Prostate gland (tissue), 2 donors: ENCODE data around the gene PSMB9. TPM values are rescaled to one million over a fixed set of nuclear protein-coding genes. Genes with fewer than 3 reads are reported as not detected.

ENCODE experiments used
- DNase-seq: peaks from one replicate; pipeline ENCODE4 v3.0.0-alpha.2; 2019; ENCODE audit warnings: low spot score
- H3K27ac ChIP-seq, 2 donors: fragments of 200-600 bp; sonication (generic); 2 replicates each; pipeline ENCODE4 v1.5.1; 2017 to 2019
- H3K27me3 ChIP-seq: fragments of 200-600 bp; sonication (generic); replicated peaks from 2 replicates; pipeline ENCODE4 v1.5.1; 2019; ENCODE audit not compliant: insufficient read depth
- H3K36me3 ChIP-seq, 2 donors: fragments of 200-600 bp; sonication (generic); 1 replicate in 1 of 2; 2 replicates in 1 of 2; pipeline versions ENCODE4 v1.5.1 to v1.8.1; 2017 to 2019
- H3K4me1 ChIP-seq: fragments of 200-600 bp; sonication (generic); replicated peaks from 2 replicates; pipeline ENCODE4 v1.5.1; 2019
- H3K4me3 ChIP-seq, 2 donors: fragments of 200-600 bp; sonication (generic); 2 replicates each; pipeline ENCODE4 v1.5.1; 2017 to 2019
- H3K9me3 ChIP-seq: fragments of 200-600 bp; sonication (generic); 2 replicates; pipeline ENCODE4 v1.5.1; 2017
- CTCF ChIP-seq, 4 experiments: fragments of 200-600 bp in 2 of 4; fragments of 450-650 bp in 2 of 4; sonication (generic) in 2 of 4; IDR thresholded peaks; 1 replicate in 3 of 4; 2 replicates in 1 of 4; pipeline ENCODE4 v1.5.1; 2016 to 2019; ENCODE audit warnings: antibody characterized with exemption in 4 of 4, mild to moderate bottlenecking in 2 of 4, moderate library complexity in 2 of 4
- POLR2A ChIP-seq: fragments of 450-650 bp; IDR thresholded peaks from one replicate; pipeline ENCODE4 v1.6.1; 2016; ENCODE audit warnings: antibody characterized with exemption, mild to moderate bottlenecking
- POLR2AphosphoS5 ChIP-seq: sonication (generic); formaldehyde crosslinking; IDR thresholded peaks from one replicate; pipeline ENCODE4 v1.6.1; 2017; ENCODE audit warnings: antibody characterized with exemption
- whole genome bisulfite sequencing: methylation state at CpG from one replicate; pipeline ENCODE4 v1.1.5; 2018; 5-methylcytosine and 5-hydroxymethylcytosine counted together
- intact Hi-C: fragments of 100-400 bp; cut with DNase I; formaldehyde crosslinking; loops from one replicate; pipeline ENCODE4 v1.14.2; 2022
- total RNA-seq, 2 donors: library from RNA; depleted of rRNA; stranded (reverse); fragments of >200 nt; gene quantifications; one replicate each; pipeline ENCODE4 v1.1.0, GENCODE V29; 2016

The PSMB9 gene
- total RNA-seq, 2 donors from 2014 or later: 22.4 to 27.7 TPM

- no peaks in the 10 kb centered on the region for H3K9me3 ChIP-seq
- no peak overlapping the region for H3K27ac ChIP-seq
- no peaks in the 10 kb centered on the region for H3K27me3 ChIP-seq
- DNase-seq: no peak
- H3K4me3 ChIP-seq: no peak overlapping the region
- 82% methylated on average over 5 of the region's 5 CpGs for WGBS
- TF ChIP-seq POLR2A (no peak), CTCF (IDR thresholded peaks at IDR 0.05) (no peak), POLR2AphosphoS5 (no peak)
- intact Hi-C loops: no loop called here
- H3K36me3 ChIP-seq: no peaks in the 10 kb centered on the region
- H3K4me1 ChIP-seq: peaks cover 3% of the 10 kb centered on the region
Measured at GRCh38 chr6:32858194-32858593, 4.2 kb downstream of the PSMB9 start.

- Histone ChIP-seq H3K9me3 (no peaks in the 10 kb centered on the region), H3K27me3 (no peaks in the 10 kb centered on the region), H3K27ac (peak overlapping the region in 1 of 2 donors; percentile 9), H3K4me1 (no peaks in the 10 kb centered on the region), H3K36me3 (no peaks in the 10 kb centered on the region), H3K4me3 (no peak overlapping the region)
- no peak for DNase-seq
- intact Hi-C loops: loop anchor here (10.0 kb wide), 1 partner anchor 446 kb away; no protein-coding TSS in a partner anchor
- TF ChIP-seq POLR2A (no peak), POLR2AphosphoS5 (no peak), CTCF (IDR thresholded peaks at IDR 0.05) (no peak)
- 91% methylated on average over 1 of the region's 1 CpG for WGBS
Measured at GRCh38 chr6:32860674-32861073, 6.7 kb downstream of the PSMB9 start.

GRCh38 chr6:32862725-32863124 is 8.7 kb downstream of the PSMB9 start:
- Histone ChIP-seq H3K27ac (no peak overlapping the region), H3K36me3 (no peaks in the 10 kb centered on the region), H3K4me1 (no peaks in the 10 kb centered on the region), H3K4me3 (no peak overlapping the region), H3K9me3 (no peaks in the 10 kb centered on the region), H3K27me3 (no peaks in the 10 kb centered on the region)
- 79% methylated on average over 3 of the region's 3 CpGs for WGBS
- TF ChIP-seq POLR2AphosphoS5 (no peak), CTCF (IDR thresholded peaks at IDR 0.05) (no peak), POLR2A (no peak)
- no peak for DNase-seq
- intact Hi-C loops: loop anchor here (10.0 kb wide), 1 partner anchor 448 kb away; no protein-coding TSS in a partner anchor

GRCh38 chr6:32865724-32866443 is 11.9 kb downstream of the PSMB9 start:
- no peak overlapping the region for H3K27ac ChIP-seq
- 71% methylated on average over 10 of the region's 10 CpGs for WGBS
- no peak overlapping the region for H3K4me3 ChIP-seq
- no peaks in the 10 kb centered on the region for H3K9me3 ChIP-seq
- DNase-seq: no peak
- H3K4me1 ChIP-seq: no peaks in the 10 kb centered on the region
- no peaks in the 10 kb centered on the region for H3K36me3 ChIP-seq
- TF ChIP-seq CTCF (IDR thresholded peaks at IDR 0.05) (no peak), POLR2A (no peak), POLR2AphosphoS5 (no peak)
- H3K27me3 ChIP-seq: no peaks in the 10 kb centered on the region
- intact Hi-C loops: loop anchor here (5.0 to 10.0 kb wide), 2 partner anchors 39 to 451 kb away; no protein-coding TSS in a partner anchor

GRCh38 chr6:32867022-32867477 is 13.1 kb downstream of the PSMB9 start:
- DNase-seq: no peak
- Histone ChIP-seq H3K4me3 (no peak overlapping the region), H3K9me3 (no peaks in the 10 kb centered on the region), H3K27ac (no peak overlapping the region), H3K27me3 (no peaks in the 10 kb centered on the region), H3K36me3 (no peaks in the 10 kb centered on the region), H3K4me1 (no peaks in the 10 kb centered on the region)
- intact Hi-C loops: loop anchor here (5.0 to 10.0 kb wide), 2 partner anchors 40 to 452 kb away; no protein-coding TSS in a partner anchor
- 63% methylated on average over 3 of the region's 3 CpGs for WGBS
- TF ChIP-seq POLR2AphosphoS5 (no peak), CTCF (IDR thresholded peaks at IDR 0.05) (no peak), POLR2A (no peak)
